UCSD-AML1 (cell line): ENCODE results near the gene MYH6.

Source experiments
- DNase-seq: peaks from one replicate; lab custom pipeline; 2025; ENCODE audit not compliant: unreplicated experiment; lab: John Stamatoyannopoulos, UW

The MYH6 gene

GRCh38 chr14:23339506-23340268, 68.4 kb downstream of the MYH6 start:
- no peak for DNase-seq

- no peak for DNase-seq
Observed at GRCh38 chr14:23335623-23336022, 72.5 kb downstream of the MYH6 start.
